H9 (cell line): ENCODE results near the gene PNMA6E. TPM values are rescaled to one million over a fixed set of nuclear protein-coding genes. Genes with fewer than 3 reads are reported as not detected.

Source experiments
- DNase-seq: peaks from one replicate; pipeline ENCODE4 v3.0.0-alpha.2; 2017
- H2AFZ ChIP-seq: one replicate; pipeline ENCODE4 v1.6.1; 2013; ENCODE audit warnings: mild to moderate bottlenecking, low read length, control low read depth, moderate library complexity
- H2AK5ac ChIP-seq: 2 replicates; pipeline ENCODE4 v1.6.1; 2013; ENCODE audit warnings: low read length, control low read depth, mixed read lengths; ENCODE audit not compliant: insufficient read length
- H2BK120ac ChIP-seq: one replicate; pipeline ENCODE4 v1.6.1; 2013; ENCODE audit warnings: low read depth, mild to moderate bottlenecking, low read length, control low read depth, inconsistent platforms; ENCODE audit not compliant: poor library complexity, severe bottlenecking
- H2BK12ac ChIP-seq: 2 replicates; pipeline ENCODE4 v1.6.1; 2013; ENCODE audit warnings: low read length, control low read depth, mixed read lengths, low read depth; ENCODE audit not compliant: insufficient read length
- H2BK15ac ChIP-seq: 2 replicates; pipeline ENCODE4 v1.6.1; 2013; ENCODE audit warnings: low read depth, low read length, control low read depth
- H2BK20ac ChIP-seq: one replicate; pipeline ENCODE4 v1.6.1; 2013; ENCODE audit warnings: low read depth, mild to moderate bottlenecking, low read length, control low read depth, inconsistent platforms; ENCODE audit not compliant: poor library complexity, severe bottlenecking
- H2BK5ac ChIP-seq: 2 replicates; pipeline ENCODE4 v1.6.1; 2013; ENCODE audit warnings: low read length, control low read depth, mixed read lengths; ENCODE audit not compliant: insufficient read length
- H3K14ac ChIP-seq: 2 replicates; pipeline ENCODE4 v1.6.1; 2013; ENCODE audit warnings: low read length, control low read depth; ENCODE audit not compliant: insufficient read depth
- H3K18ac ChIP-seq: 2 replicates; pipeline ENCODE4 v1.6.1; 2013; ENCODE audit warnings: low read depth, mild to moderate bottlenecking, mixed read lengths, low read length, control low read depth; ENCODE audit not compliant: insufficient read length
- H3K23ac ChIP-seq: 2 replicates; pipeline ENCODE4 v1.6.1; 2013; ENCODE audit warnings: low read length, control low read depth, mixed read lengths, low read depth; ENCODE audit not compliant: insufficient read length
- H3K23me2 ChIP-seq: 2 replicates; pipeline ENCODE4 v1.6.1; 2013; ENCODE audit warnings: low read depth, mild to moderate bottlenecking, mixed read lengths, low read length, control low read depth; ENCODE audit not compliant: insufficient read length, poor library complexity, severe bottlenecking
- H3K27ac ChIP-seq: 2 replicates; pipeline ENCODE4 v1.5.1; 2013; ENCODE audit warnings: low read length, control low read depth, mixed read lengths, low read depth; ENCODE audit not compliant: insufficient read length
- H3K27me3 ChIP-seq: 2 replicates; pipeline ENCODE4 v1.6.1; 2013; ENCODE audit warnings: low read length, control low read depth, inconsistent platforms; ENCODE audit not compliant: insufficient read depth
- H3K4ac ChIP-seq: 2 replicates; pipeline ENCODE4 v1.6.1; 2013; ENCODE audit warnings: low read depth, mild to moderate bottlenecking, control low read depth, inconsistent platforms, low read length, moderate library complexity
- H3K4me1 ChIP-seq: 2 replicates; pipeline ENCODE4 v1.6.1; 2013; ENCODE audit warnings: low read length, control low read depth, inconsistent platforms; ENCODE audit not compliant: insufficient read depth
- H3K4me2 ChIP-seq: 2 replicates; pipeline ENCODE4 v1.6.1; 2013; ENCODE audit warnings: low read length, control low read depth, mixed read lengths; ENCODE audit not compliant: insufficient read length, insufficient read depth
- H3K56ac ChIP-seq: 2 replicates; pipeline ENCODE4 v1.6.1; 2013; ENCODE audit warnings: low read depth, mild to moderate bottlenecking, mixed read lengths, low read length, control low read depth; ENCODE audit not compliant: insufficient read length
- H3K79me1 ChIP-seq: 2 replicates; pipeline ENCODE4 v1.6.1; 2013; ENCODE audit warnings: low read depth, mild to moderate bottlenecking, moderate library complexity, low read length, control low read depth, inconsistent platforms; ENCODE audit not compliant: insufficient read depth, poor library complexity, severe bottlenecking
- H3K79me2 ChIP-seq: 2 replicates; pipeline ENCODE4 v1.6.1; 2013; ENCODE audit warnings: low read length, control low read depth, inconsistent platforms; ENCODE audit not compliant: insufficient read depth
- H3K9ac ChIP-seq: 2 replicates; pipeline ENCODE4 v1.6.1; 2013; ENCODE audit warnings: low read length, control low read depth, mixed read lengths; ENCODE audit not compliant: insufficient read length; ENCODE audit errors: extremely low read depth
- H3K9me3 ChIP-seq: one replicate; pipeline ENCODE4 v1.6.1; 2013; ENCODE audit warnings: low read depth, low read length, inconsistent platforms; ENCODE audit not compliant: control insufficient read depth
- H3T11ph ChIP-seq: one replicate; pipeline ENCODE4 v1.6.1; 2013; ENCODE audit warnings: mild to moderate bottlenecking, low read length, control low read depth, inconsistent platforms
- H4K20me1 ChIP-seq: one replicate; pipeline ENCODE4 v1.6.1; 2013; ENCODE audit not compliant: control insufficient read depth, insufficient read length, insufficient read depth
- H4K5ac ChIP-seq: 2 replicates; pipeline ENCODE4 v1.6.1; 2013; ENCODE audit warnings: low read depth, mild to moderate bottlenecking, mixed read lengths, low read length, control low read depth; ENCODE audit not compliant: insufficient read length
- H4K8ac ChIP-seq: replicated peaks from 2 replicates; pipeline ENCODE4 v1.6.1; 2013; ENCODE audit warnings: low read length, control low read depth, mixed read lengths, low read depth; ENCODE audit not compliant: insufficient read length
- H4K91ac ChIP-seq: 2 replicates; pipeline ENCODE4 v1.6.1; 2013; ENCODE audit warnings: low read depth, mild to moderate bottlenecking, moderate library complexity, mixed read lengths, low read length, control low read depth; ENCODE audit not compliant: insufficient read length
- H3K27ac Mint-ChIP-seq, 3 experiments: 2 replicates in 2 of 3; 3 replicates in 1 of 3; pipeline ENCODE4 v1.8.0; 2020 to 2021; ENCODE audit warnings: mixed read lengths in 3 of 3, mild to moderate bottlenecking in 1 of 3, moderate library complexity in 1 of 3
- H3K27me3 Mint-ChIP-seq: 2 replicates; pipeline ENCODE4 v1.8.0; 2021; ENCODE audit warnings: low read depth, mild to moderate bottlenecking, moderate library complexity, mixed read lengths
- H3K36me3 Mint-ChIP-seq, 3 experiments: 2 replicates in 2 of 3; 3 replicates in 1 of 3; pipeline ENCODE4 v1.8.0; 2020 to 2021; ENCODE audit warnings: low read depth in 3 of 3, mixed read lengths in 3 of 3; ENCODE audit not compliant: insufficient read depth in 1 of 3
- H3K4me1 Mint-ChIP-seq, 2 experiments: 2 replicates each; pipeline ENCODE4 v1.8.0; 2020; ENCODE audit warnings: mixed read lengths in 2 of 2
- H3K4me3 Mint-ChIP-seq, 2 experiments: 2 replicates in 1 of 2; 3 replicates in 1 of 2; pipeline ENCODE4 v1.8.0; 2020 to 2021; ENCODE audit warnings: mild to moderate bottlenecking in 2 of 2, mixed read lengths in 2 of 2, moderate library complexity in 1 of 2
- H3K9me3 Mint-ChIP-seq, 2 experiments: 2 replicates in 1 of 2; 3 replicates in 1 of 2; pipeline ENCODE4 v1.8.0; 2020; ENCODE audit warnings: mild to moderate bottlenecking in 2 of 2, mixed read lengths in 2 of 2, moderate library complexity in 1 of 2
- CTCF ChIP-seq: fragments of 200-600 bp; sonication (generic); conservative IDR thresholded peaks from 3 replicates; pipeline ENCODE4 v1.8.0; 2021; ENCODE audit warnings: antibody characterized with exemption, mild to moderate bottlenecking
- whole genome bisulfite sequencing: extraction: QIAGEN DNeasy Blood & Tissue Kit; methylation state at CpG from one replicate; pipeline ENCODE4 v1.1.7; 2013; ENCODE audit warnings: missing lambda C conversion rate, low lambda C conversion rate, mixed read lengths; ENCODE audit not compliant: insufficient read length; ENCODE audit errors: extremely low coverage; 5-methylcytosine and 5-hydroxymethylcytosine counted together
- total RNA-seq: library from RNA; stranded (reverse); gene quantifications from 2 replicates; pipeline ENCODE4 v1.2.1, GENCODE V29; 2021

Gene PNMA6E
- total RNA-seq, 1 experiment from 2014 or later: not detected

- Histone ChIP-seq H3K27me3 (no peaks in the 10 kb centered on the region), H4K8ac (no peak overlapping the region), H3K79me2 (no peaks in the 10 kb centered on the region), H3K23ac (no peak overlapping the region), H2BK5ac (no peak overlapping the region), H3K9ac (no peak overlapping the region), H3T11ph (no peak overlapping the region), H2BK12ac (no peak overlapping the region), H3K56ac (no peak overlapping the region), H3K79me1 (no peaks in the 10 kb centered on the region), H3K14ac (no peak overlapping the region), H2BK120ac (no peak overlapping the region), H2AK5ac (no peak overlapping the region), H3K4me1 (no peaks in the 10 kb centered on the region), H4K20me1 (no peaks in the 10 kb centered on the region), H3K9me3 (peaks cover 18% of the 10 kb centered on the region), H4K5ac (no peak overlapping the region), H3K27ac (no peak overlapping the region), H3K4me2 (no peak overlapping the region), H4K91ac (no peak overlapping the region), H3K4ac (no peak overlapping the region), H2BK20ac (no peak overlapping the region), H2BK15ac (no peak overlapping the region), H3K18ac (no peak overlapping the region), H3K23me2 (no peaks in the 10 kb centered on the region), H2AFZ (no peak overlapping the region)
- DNase-seq: no peak
- Mint-ChIP-seq H3K36me3 (peaks cover 7 to 10% (median 10%) of the 10 kb centered on the region in 3 experiments), H3K9me3 (peaks cover 70% of the 10 kb centered on the region in 2 experiments), H3K4me1 (peaks cover 0 to 6% of the 10 kb centered on the region in 2 experiments; a peak in 1 of 4 replicates), H3K27ac (no peak overlapping the region), H3K4me3 (no peak overlapping the region), H3K27me3 (peaks cover 19% of the 10 kb centered on the region)
- no CpG with 5 or more reads among the region's 27 CpGs for WGBS
- TF ChIP-seq CTCF: no peak
These were observed 3.7 kb downstream of the PNMA6E start for GRCh38 chrX:153397256-153397960.
